ENCODE measurements around the gene ROPN1.
"Not testable (repeated sequence)": the region's sequence is repeated elsewhere in the genome, so short reads cannot be mapped to it uniquely, and the experiment has no call there.

The ROPN1 gene

GRCh38 chr3:123984957-123985356 lies 7.0 kb downstream of the ROPN1 start:
- no peak overlapping the region for H3K4me2 ChIP-seq (ENCODE audit: low read depth, low read length, poor library complexity, severe bottlenecking)
- no peaks in the 10 kb centered on the region for H3F3A ChIP-seq (ENCODE audit: insufficient read depth)
- H3K4me3 ChIP-seq (ENCODE audit: insufficient read depth, low read length, poor library complexity, severe bottlenecking): no peak overlapping the region
- H4K20me1 ChIP-seq (ENCODE audit: low read depth, low read length): 0 out of 2 replicates have a peak, but pooled peaks cover 4% of the 10 kb centered on the region
- no peaks in the 10 kb centered on the region for H3K79me2 ChIP-seq (ENCODE audit: insufficient read depth, low read length)
- no peaks in the 10 kb centered on the region for H3K27me3 ChIP-seq (ENCODE audit: low read length)
- H3K36me3 ChIP-seq (ENCODE audit: low read length): no peaks in the 10 kb centered on the region
- no peak overlapping the region for H3K9ac ChIP-seq (ENCODE audit: low read length)
- no peak overlapping the region for H2AFZ ChIP-seq (ENCODE audit: low read depth, low read length, severe bottlenecking)
- H3K9me3 ChIP-seq (ENCODE audit: insufficient read depth, low read length): no peaks in the 10 kb centered on the region
- no peaks in the 10 kb centered on the region for H3K9me2 ChIP-seq (replicated peaks; ENCODE audit: insufficient read depth, low read length)
- no peak for TF ChIP-seq EZH2phosphoT487 (conservative IDR thresholded peaks at IDR 0.05; ENCODE audit: low read length)
- no peak for TF ChIP-seq CTCF (IDR thresholded peaks at IDR 0.05; ENCODE audit: insufficient read depth, low read length, poor library complexity, severe bottlenecking)
- no peak overlapping the region for H3K27ac ChIP-seq (ENCODE audit: low read depth, low read length)

DNA sequence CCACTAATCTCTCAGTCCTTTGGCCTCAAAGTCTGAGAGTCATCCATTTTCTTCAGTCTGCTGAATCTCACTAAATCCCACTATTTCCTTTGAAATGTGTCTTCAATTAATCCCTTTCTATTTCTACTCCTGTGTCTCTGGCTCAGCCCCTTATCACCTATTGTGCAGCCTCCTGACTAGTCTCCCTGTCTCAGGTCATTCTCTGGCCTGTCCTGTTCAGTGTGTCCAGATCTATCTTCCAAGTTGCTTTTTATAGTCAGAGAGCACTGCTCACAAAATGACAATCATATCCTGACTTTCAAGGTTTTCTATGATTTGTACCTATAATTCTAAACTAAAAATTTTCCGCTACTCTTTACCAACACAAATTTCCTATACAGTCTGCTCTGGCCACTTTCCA lies 7.6 kb downstream of the ROPN1 start:
- Histone ChIP-seq H3K9ac (ENCODE audit: low read length) (no peak overlapping the region), H3K27ac (ENCODE audit: low read depth, low read length) (no peak overlapping the region), H3F3A (ENCODE audit: insufficient read depth) (no peaks in the 10 kb centered on the region), H3K27me3 (ENCODE audit: low read length) (no peaks in the 10 kb centered on the region), H3K36me3 (ENCODE audit: low read length) (no peaks in the 10 kb centered on the region), H3K9me2 (replicated peaks; ENCODE audit: insufficient read depth, low read length) (no peaks in the 10 kb centered on the region), H3K79me2 (ENCODE audit: insufficient read depth, low read length) (no peaks in the 10 kb centered on the region), H3K4me3 (ENCODE audit: insufficient read depth, low read length, poor library complexity, severe bottlenecking) (no peak overlapping the region), H4K20me1 (ENCODE audit: low read depth, low read length) (0 out of 2 replicates have a peak, but pooled peaks cover 4% of the 10 kb centered on the region), H2AFZ (ENCODE audit: low read depth, low read length, severe bottlenecking) (no peak overlapping the region), H3K4me2 (ENCODE audit: low read depth, low read length, poor library complexity, severe bottlenecking) (no peak overlapping the region), H3K9me3 (ENCODE audit: insufficient read depth, low read length) (no peaks in the 10 kb centered on the region)
- TF ChIP-seq EZH2phosphoT487 (conservative IDR thresholded peaks at IDR 0.05; ENCODE audit: low read length) (no peak), CTCF (IDR thresholded peaks at IDR 0.05; ENCODE audit: insufficient read depth, low read length, poor library complexity, severe bottlenecking) (no peak)

- H2AFZ ChIP-seq (ENCODE audit: low read depth, low read length, severe bottlenecking); H3K9ac ChIP-seq (ENCODE audit: low read length); H3K27me3 ChIP-seq (ENCODE audit: low read length); H3K36me3 ChIP-seq (ENCODE audit: low read length); H3K9me3 ChIP-seq (ENCODE audit: insufficient read depth, low read length); H4K20me1 ChIP-seq (ENCODE audit: low read depth, low read length); H3K79me2 ChIP-seq (ENCODE audit: insufficient read depth, low read length); H3K9me2 ChIP-seq (replicated peaks; ENCODE audit: insufficient read depth, low read length); H3K4me2 ChIP-seq (ENCODE audit: low read depth, low read length, poor library complexity, severe bottlenecking); H3F3A ChIP-seq (ENCODE audit: insufficient read depth); H3K27ac ChIP-seq (ENCODE audit: low read depth, low read length); H3K4me3 ChIP-seq (ENCODE audit: insufficient read depth, low read length, poor library complexity, severe bottlenecking): not testable (repeated sequence)
Measured at GRCh38 chr3:123981317-123981716, 10.6 kb downstream of the ROPN1 start.

DNA sequence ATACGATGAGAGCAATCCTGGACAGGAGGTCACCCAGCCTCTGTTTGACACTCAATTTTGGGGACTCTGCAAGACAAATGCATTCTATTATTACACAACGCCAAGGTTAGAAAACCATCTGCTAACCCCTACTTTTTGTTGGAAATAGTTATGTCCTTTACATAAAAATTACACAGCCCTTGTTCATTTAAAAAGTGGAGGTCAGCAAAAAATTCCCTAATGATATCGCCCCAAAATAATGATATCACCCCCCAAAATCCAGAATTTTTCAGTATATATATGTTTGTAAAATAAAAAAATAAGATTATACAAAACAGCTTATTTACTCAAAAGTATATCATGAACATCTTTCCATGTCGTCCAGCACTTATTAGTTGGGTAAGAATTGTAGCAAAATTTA lies 11.4 kb downstream of the ROPN1 start:
- Histone ChIP-seq H3K9me2 (replicated peaks; ENCODE audit: insufficient read depth, low read length) (no peaks in the 10 kb centered on the region), H3K4me2 (ENCODE audit: low read depth, low read length, poor library complexity, severe bottlenecking) (no peak overlapping the region), H3K4me3 (ENCODE audit: insufficient read depth, low read length, poor library complexity, severe bottlenecking) (no peak overlapping the region), H3F3A (ENCODE audit: insufficient read depth) (no peaks in the 10 kb centered on the region), H3K27me3 (ENCODE audit: low read length) (no peaks in the 10 kb centered on the region), H4K20me1 (ENCODE audit: low read depth, low read length) (0 out of 2 replicates have a peak, but pooled peaks cover 4% of the 10 kb centered on the region), H3K79me2 (ENCODE audit: insufficient read depth, low read length) (no peaks in the 10 kb centered on the region), H3K9ac (ENCODE audit: low read length) (no peak overlapping the region), H3K36me3 (ENCODE audit: low read length) (no peaks in the 10 kb centered on the region), H3K27ac (ENCODE audit: low read depth, low read length) (no peak overlapping the region), H3K9me3 (ENCODE audit: insufficient read depth, low read length) (no peaks in the 10 kb centered on the region), H2AFZ (ENCODE audit: low read depth, low read length, severe bottlenecking) (no peak overlapping the region)
- TF ChIP-seq EZH2phosphoT487 (conservative IDR thresholded peaks at IDR 0.05; ENCODE audit: low read length) (no peak), CTCF (IDR thresholded peaks at IDR 0.05; ENCODE audit: insufficient read depth, low read length, poor library complexity, severe bottlenecking) (no peak)
